Keratinocyte (primary cell): ENCODE measurements around the gene OR4F6. TPM values are rescaled to one million over a fixed set of nuclear protein-coding genes. Genes with fewer than 3 reads are reported as not detected.

Experiments
- DNase-seq: peaks from one replicate; pipeline ENCODE4 v3.0.0-alpha.2; 2011; ENCODE audit warnings: low read depth, missing footprints, low spot score
- FAIRE-seq: peaks from 2 replicates; lab custom pipeline; 2011; peaks lifted over from hg19 to GRCh38; lab: Jason Lieb, UNC
- H2AFZ ChIP-seq: 2 replicates; pipeline ENCODE4 v1.6.0; 2012; ENCODE audit warnings: low read length, control low read depth, inconsistent platforms; ENCODE audit not compliant: control insufficient read depth
- H3K27ac ChIP-seq: 2 replicates; pipeline ENCODE4 v1.5.1; 2011; ENCODE audit warnings: low read length; ENCODE audit not compliant: control insufficient read depth, insufficient read depth
- H3K27me3 ChIP-seq: 3 replicates; pipeline ENCODE4 v1.6.0; 2011; ENCODE audit warnings: low read length; ENCODE audit not compliant: control insufficient read depth, insufficient read depth; ENCODE audit errors: extremely low read depth
- H3K36me3 ChIP-seq, 2 experiments: 2 replicates in 1 of 2; 3 replicates in 1 of 2; pipeline ENCODE4 v1.5.1; 2011; ENCODE audit warnings: low read length in 2 of 2, mild to moderate bottlenecking in 1 of 2; ENCODE audit not compliant: control insufficient read depth in 2 of 2, insufficient read depth in 2 of 2; ENCODE audit errors: extremely low read depth in 1 of 2
- H3K4me1 ChIP-seq: 3 replicates; pipeline ENCODE4 v1.5.1; 2011; ENCODE audit warnings: low read length; ENCODE audit not compliant: control insufficient read depth, insufficient read depth; ENCODE audit errors: extremely low read depth
- H3K4me2 ChIP-seq: 3 replicates; pipeline ENCODE4 v1.6.0; 2011; ENCODE audit warnings: low read depth, low read length; ENCODE audit not compliant: control insufficient read depth, insufficient read depth; ENCODE audit errors: extremely low read depth
- H3K4me3 ChIP-seq, 3 experiments: fragments of 200-600 bp in 1 of 3; sonication (generic) in 1 of 3; 2 replicates in 2 of 3; 3 replicates in 1 of 3; pipeline ENCODE4 v1.5.1; 2011 to 2016; ENCODE audit warnings: low read length in 3 of 3, mild to moderate bottlenecking in 3 of 3, control low read depth in 2 of 3, inconsistent platforms in 1 of 3, low read depth in 1 of 3, mixed read lengths in 1 of 3, mixed run types in 1 of 3, moderate library complexity in 1 of 3; ENCODE audit not compliant: control insufficient read depth in 2 of 3, insufficient read depth in 2 of 3; ENCODE audit errors: extremely low read depth in 1 of 3
- H3K79me2 ChIP-seq: 2 replicates; pipeline ENCODE4 v1.6.0; 2012; ENCODE audit warnings: low read length; ENCODE audit not compliant: control insufficient read depth, insufficient read depth
- H3K9ac ChIP-seq: 3 replicates; pipeline ENCODE4 v1.6.0; 2011; ENCODE audit warnings: low read length; ENCODE audit not compliant: control insufficient read depth, insufficient read depth; ENCODE audit errors: extremely low read depth
- H3K9me1 ChIP-seq: 3 replicates; pipeline ENCODE4 v1.6.0; 2011; ENCODE audit warnings: low read length; ENCODE audit not compliant: control insufficient read depth, insufficient read depth; ENCODE audit errors: extremely low read depth
- H3K9me3 ChIP-seq: 2 replicates; pipeline ENCODE4 v1.5.1; 2012; ENCODE audit warnings: low read depth, low read length; ENCODE audit not compliant: control insufficient read depth
- H4K20me1 ChIP-seq: 3 replicates; pipeline ENCODE4 v1.6.0; 2011; ENCODE audit warnings: low read length; ENCODE audit not compliant: control insufficient read depth, insufficient read depth; ENCODE audit errors: extremely low read depth
- EZH2 ChIP-seq: IDR thresholded peaks from one replicate; pipeline ENCODE4 v1.6.1; 2012; ENCODE audit warnings: inconsistent platforms, mild to moderate bottlenecking, low read length, moderate library complexity
- dilution Hi-C: fragments of 300-500 bp; cut with MboI; formaldehyde crosslinking; loops from one replicate; pipeline ENCODE4 v1.7.0; 2020; ENCODE audit warnings: low sequenced_read_pairs; ENCODE audit not compliant: extremely low pct_ligation_motif_present
- polyA plus RNA-seq, 5 experiments: library from polyadenylated mRNA; depleted of rRNA in 3 of 5; stranded (reverse) in 3 of 5; stranded (forward) in 1 of 5; unstranded in 1 of 5; fragments of >200 nt; gene quantifications; 1 replicate in 1 of 5; 2 replicates in 3 of 5; 3 replicates in 1 of 5; pipeline versions ENCODE4 v1.2.1 to v1.2.3, GENCODE V29; 2011 to 2012; ENCODE audit warnings: missing spikeins in 2 of 5, low read depth in 1 of 5, low replicate concordance in 1 of 5
- TF ChIP-seq, protein P1 (sequence below), 3 experiments: IDR thresholded peaks in 1 of 3; conservative IDR thresholded peaks in 1 of 3; optimal IDR thresholded peaks in 1 of 3; 2 replicates in 2 of 3; 3 replicates in 1 of 3; pipeline versions ENCODE3 to v1.5.1; 2011; ENCODE audit warnings: low read length in 3 of 3, mild to moderate bottlenecking in 3 of 3, moderate library complexity in 2 of 3, control low read depth in 1 of 3, inconsistent platforms in 1 of 3; ENCODE audit not compliant: insufficient read depth in 2 of 3; ENCODE audit errors: extremely low read depth in 1 of 3

OR4F6 gene
- polyA plus RNA-seq, 1 donor (not counting 4 experiments of a cell fraction or from before 2014, with no cell fraction given), result not detected

DNA sequence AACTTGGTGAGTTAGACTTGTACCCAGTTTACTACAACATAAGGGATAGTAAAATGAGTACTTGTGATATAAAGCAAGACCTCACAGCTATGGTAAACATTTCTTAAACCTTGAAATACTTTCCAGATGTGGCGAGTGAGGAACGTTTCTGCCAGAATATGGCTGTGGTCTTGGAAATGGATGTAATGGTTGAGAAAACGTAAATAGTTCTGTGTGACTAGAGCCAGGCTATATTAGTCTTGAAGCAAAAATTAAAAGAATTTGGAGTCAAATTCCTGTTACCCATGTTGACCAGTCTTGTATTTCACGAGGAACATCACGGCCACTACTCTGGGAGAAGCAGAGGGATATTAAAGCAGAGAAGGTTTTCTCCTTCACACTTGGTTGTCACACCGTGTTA lies 23.9 kb downstream of the OR4F6 start:
- dilution Hi-C loops, result no loop called here
- no peak for FAIRE-seq

DNA sequence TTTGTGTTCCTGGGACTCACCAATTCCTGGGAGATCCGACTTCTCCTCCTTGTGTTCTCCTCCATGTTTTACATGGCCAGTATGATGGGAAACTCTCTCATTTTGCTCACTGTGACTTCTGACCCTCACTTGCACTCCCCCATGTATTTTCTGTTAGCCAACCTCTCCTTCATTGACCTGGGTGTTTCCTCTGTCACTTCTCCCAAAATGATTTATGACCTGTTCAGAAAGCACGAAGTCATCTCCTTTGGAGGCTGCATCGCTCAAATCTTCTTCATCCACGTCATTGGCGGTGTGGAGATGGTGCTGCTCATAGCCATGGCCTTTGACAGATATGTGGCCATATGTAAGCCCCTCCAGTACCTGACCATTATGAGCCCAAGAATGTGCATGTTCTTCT lies 25.5 kb downstream of the OR4F6 start:
- Histone ChIP-seq H3K9me1 (no peaks in the 10 kb centered on the region), H3K79me2 (no peaks in the 10 kb centered on the region), H3K27ac (no peak overlapping the region), H3K4me3 (no peak overlapping the region), H3K4me1 (no peaks in the 10 kb centered on the region), H3K36me3 (no peaks in the 10 kb centered on the region), H3K9me3 (no peaks in the 10 kb centered on the region), H4K20me1 (no peaks in the 10 kb centered on the region), H3K4me2 (no peak overlapping the region), H3K9ac (no peak overlapping the region), H2AFZ (no peak overlapping the region), H3K27me3 (no peaks in the 10 kb centered on the region)
- dilution Hi-C loops, result no loop called here
- FAIRE-seq (no peak), DNase-seq (no peak)
- TF ChIP-seq EZH2, result no peak
- TF ChIP-seq, protein P1, sequence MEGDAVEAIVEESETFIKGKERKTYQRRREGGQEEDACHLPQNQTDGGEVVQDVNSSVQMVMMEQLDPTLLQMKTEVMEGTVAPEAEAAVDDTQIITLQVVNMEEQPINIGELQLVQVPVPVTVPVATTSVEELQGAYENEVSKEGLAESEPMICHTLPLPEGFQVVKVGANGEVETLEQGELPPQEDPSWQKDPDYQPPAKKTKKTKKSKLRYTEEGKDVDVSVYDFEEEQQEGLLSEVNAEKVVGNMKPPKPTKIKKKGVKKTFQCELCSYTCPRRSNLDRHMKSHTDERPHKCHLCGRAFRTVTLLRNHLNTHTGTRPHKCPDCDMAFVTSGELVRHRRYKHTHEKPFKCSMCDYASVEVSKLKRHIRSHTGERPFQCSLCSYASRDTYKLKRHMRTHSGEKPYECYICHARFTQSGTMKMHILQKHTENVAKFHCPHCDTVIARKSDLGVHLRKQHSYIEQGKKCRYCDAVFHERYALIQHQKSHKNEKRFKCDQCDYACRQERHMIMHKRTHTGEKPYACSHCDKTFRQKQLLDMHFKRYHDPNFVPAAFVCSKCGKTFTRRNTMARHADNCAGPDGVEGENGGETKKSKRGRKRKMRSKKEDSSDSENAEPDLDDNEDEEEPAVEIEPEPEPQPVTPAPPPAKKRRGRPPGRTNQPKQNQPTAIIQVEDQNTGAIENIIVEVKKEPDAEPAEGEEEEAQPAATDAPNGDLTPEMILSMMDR (optimal IDR thresholded peaks at IDR 0.05 in 1 of 3, IDR thresholded peaks at IDR 0.05 in 1 of 3, conservative IDR thresholded peaks at IDR 0.05 in 1 of 3; ENCODE audit: extremely low read depth in 1 of 3, insufficient read depth in 2 of 3, low read length in 3 of 3), result no peak

More for the DNA sequence above, 23.9 kb downstream of the OR4F6 start:
- no peaks in the 10 kb centered on the region for H3K79me2 ChIP-seq
- H3K4me3 ChIP-seq, result no peak overlapping the region
- H3K27me3 ChIP-seq, result no peaks in the 10 kb centered on the region
- no peak overlapping the region for H3K4me2 ChIP-seq
- no peaks in the 10 kb centered on the region for H3K9me3 ChIP-seq
- TF ChIP-seq, protein P1 (optimal IDR thresholded peaks at IDR 0.05 in 1 of 3, IDR thresholded peaks at IDR 0.05 in 1 of 3, conservative IDR thresholded peaks at IDR 0.05 in 1 of 3; ENCODE audit: extremely low read depth in 1 of 3, insufficient read depth in 2 of 3, low read length in 3 of 3), result no peak
- TF ChIP-seq EZH2, result no peak
- no peak for DNase-seq
- H3K4me1 ChIP-seq, result no peaks in the 10 kb centered on the region
- no peaks in the 10 kb centered on the region for H3K9me1 ChIP-seq
- no peaks in the 10 kb centered on the region for H4K20me1 ChIP-seq
- no peak overlapping the region for H2AFZ ChIP-seq
- H3K36me3 ChIP-seq, result no peaks in the 10 kb centered on the region
- H3K27ac ChIP-seq, result no peak overlapping the region
- H3K9ac ChIP-seq, result no peak overlapping the region
